Measurements from ENCODE around the gene RNF213. TPM values are rescaled to one million over a fixed set of nuclear protein-coding genes. Genes with fewer than 3 reads are reported as not detected.

Gene RNF213
- total and polyA plus RNA-seq, 10 of the 15 experiments (the other 5 are each of a cell fraction or from before 2014, with no cell fraction given), result 18.6 to 145 (median 65.8) TPM

DNA sequence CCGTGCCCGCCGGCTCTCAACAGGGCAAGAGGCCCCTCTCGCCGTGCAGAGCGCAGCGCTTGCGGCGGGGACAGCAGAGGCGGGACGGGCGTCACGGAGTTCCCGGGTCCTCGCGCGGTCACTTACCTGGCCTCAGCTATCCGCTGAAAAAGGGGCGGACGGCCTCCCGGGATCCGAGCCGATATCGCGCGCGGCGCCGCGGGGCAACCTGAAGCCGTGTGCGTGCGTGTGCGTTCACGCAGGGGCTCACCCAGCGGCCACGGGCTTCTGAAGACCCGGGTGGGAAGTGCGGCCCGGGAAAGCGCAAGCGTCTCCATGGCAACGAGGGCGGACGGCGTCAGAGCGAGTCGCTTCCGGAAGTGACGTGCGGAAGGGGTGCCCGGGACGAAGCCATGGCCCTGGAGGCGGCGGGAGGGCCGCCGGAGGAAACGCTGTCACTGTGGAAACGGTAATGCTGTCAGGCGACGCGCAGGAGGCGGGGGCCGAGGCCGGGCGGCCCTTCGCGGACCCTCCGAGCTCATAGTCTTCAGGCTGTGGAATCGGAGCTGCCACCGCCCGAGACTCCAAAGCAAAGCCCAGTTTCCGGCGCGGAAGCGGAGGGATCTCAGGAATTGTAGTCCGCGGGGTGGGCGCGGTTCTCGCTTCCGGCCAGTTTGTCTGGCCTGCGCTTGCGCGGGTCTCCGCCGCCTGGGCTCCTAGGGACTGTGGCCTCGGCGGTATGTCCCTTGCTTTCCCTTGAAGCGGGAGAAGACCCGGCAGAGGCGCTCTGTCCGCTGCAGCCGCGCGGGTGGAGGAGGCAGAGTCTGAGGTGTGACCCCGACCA, 154.4 kb downstream of the RNF213 start, which contains the start of gene ENDOV (continued):
- TF ChIP-seq, protein P1, sequence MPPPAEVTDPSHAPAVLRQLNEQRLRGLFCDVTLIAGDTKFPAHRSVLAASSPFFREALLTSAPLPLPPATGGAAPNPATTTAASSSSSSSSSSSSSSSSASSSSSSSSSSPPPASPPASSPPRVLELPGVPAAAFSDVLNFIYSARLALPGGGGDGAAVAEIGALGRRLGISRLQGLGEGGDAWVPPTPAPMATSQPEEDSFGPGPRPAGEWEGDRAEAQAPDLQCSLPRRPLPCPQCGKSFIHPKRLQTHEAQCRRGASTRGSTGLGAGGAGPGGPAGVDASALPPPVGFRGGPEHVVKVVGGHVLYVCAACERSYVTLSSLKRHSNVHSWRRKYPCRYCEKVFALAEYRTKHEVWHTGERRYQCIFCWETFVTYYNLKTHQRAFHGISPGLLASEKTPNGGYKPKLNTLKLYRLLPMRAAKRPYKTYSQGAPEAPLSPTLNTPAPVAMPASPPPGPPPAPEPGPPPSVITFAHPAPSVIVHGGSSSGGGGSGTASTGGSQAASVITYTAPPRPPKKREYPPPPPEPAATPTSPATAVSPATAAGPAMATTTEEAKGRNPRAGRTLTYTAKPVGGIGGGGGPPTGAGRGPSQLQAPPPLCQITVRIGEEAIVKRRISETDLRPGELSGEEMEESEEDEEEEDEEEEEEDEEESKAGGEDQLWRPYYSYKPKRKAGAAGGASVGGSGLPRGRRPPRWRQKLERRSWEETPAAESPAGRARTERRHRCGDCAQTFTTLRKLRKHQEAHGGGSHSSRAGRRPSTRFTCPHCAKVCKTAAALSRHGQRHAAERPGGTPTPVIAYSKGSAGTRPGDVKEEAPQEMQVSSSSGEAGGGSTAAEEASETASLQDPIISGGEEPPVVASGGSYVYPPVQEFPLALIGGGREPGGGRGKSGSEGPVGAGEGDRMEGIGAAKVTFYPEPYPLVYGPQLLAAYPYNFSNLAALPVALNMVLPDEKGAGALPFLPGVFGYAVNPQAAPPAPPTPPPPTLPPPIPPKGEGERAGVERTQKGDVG (CRISPR knock-in tag; IDR thresholded peaks at IDR 0.05), result no peak
- no peak for TF ChIP-seq USF2 (IDR thresholded peaks at IDR 0.05; ENCODE audit: borderline replicate concordance, low read depth, low read length)
- TF ChIP-seq ZBTB40 (IDR thresholded peaks at IDR 0.05; ENCODE audit: borderline replicate concordance), result peak; percentile 97
- no peak for TF ChIP-seq ZBTB33 (IDR thresholded peaks at IDR 0.05)
- TF ChIP-seq GATAD2B (conservative IDR thresholded peaks at IDR 0.05; ENCODE audit: low read depth), result peak; percentile 87
- TF ChIP-seq FOS (IDR thresholded peaks at IDR 0.05; ENCODE audit: borderline replicate concordance, extremely low read depth, insufficient read length), result no peak
- TF ChIP-seq LARP7 (IDR thresholded peaks at IDR 0.05), result peak; percentile 96
- no peak for TF ChIP-seq ZBED1 (IDR thresholded peaks at IDR 0.05; ENCODE audit: borderline replicate concordance)
- TF ChIP-seq NFYA (IDR thresholded peaks at IDR 0.05; ENCODE audit: borderline replicate concordance, low read depth, low read length), result no peak
- 0 out of 2 replicates have a peak, but pooled peaks have one; percentile 37 for TF ChIP-seq ZNF687 (IDR thresholded peaks at IDR 0.05)
- no peak for TF ChIP-seq CEBPB (IDR thresholded peaks at IDR 0.05; ENCODE audit: borderline replicate concordance in 1 of 2, low read depth in 2 of 2, low read length in 2 of 2)
- no peak for TF ChIP-seq SREBF2 (IDR thresholded peaks at IDR 0.05; ENCODE audit: low read length)

Data from GM12878 (cell line).